Thoracic aorta (tissue), 2 donors: ENCODE measurements around the gene RFC1. TPM values are rescaled to one million over a fixed set of nuclear protein-coding genes. Genes with fewer than 3 reads are reported as not detected.

Experiments used
- ATAC-seq: fragments of 150-250 bp; one replicate; pipeline ENCODE4 v1.8.0; 2017; ENCODE audit warnings: low read depth; ENCODE audit not compliant: insufficient number of reproducible peaks, low FRiP score
- DNase-seq: peaks from one replicate; pipeline ENCODE4 v3.0.0-alpha.2; 2020; ENCODE audit warnings: low spot score
- H3K27ac ChIP-seq, 2 donors: fragments of 200-600 bp; sonication (generic); 1 replicate in 1 of 2; 2 replicates in 1 of 2; pipeline ENCODE4 v1.5.1; 2016; ENCODE audit warnings: mild to moderate bottlenecking in 2 of 2, moderate library complexity in 2 of 2
- H3K27me3 ChIP-seq: fragments of 200-600 bp; sonication (generic); replicated peaks from 2 replicates; pipeline ENCODE4 v1.6.0; 2016; ENCODE audit warnings: mild to moderate bottlenecking; ENCODE audit not compliant: insufficient read depth
- H3K36me3 ChIP-seq: fragments of 200-600 bp; sonication (generic); one replicate; pipeline ENCODE4 v1.5.1; 2016
- H3K4me1 ChIP-seq, 2 donors: fragments of 200-600 bp; sonication (generic); 1 replicate in 1 of 2; 2 replicates in 1 of 2; pipeline versions ENCODE4 v1.5.1 to v1.6.0; 2016; ENCODE audit warnings: low read depth in 2 of 2, mild to moderate bottlenecking in 1 of 2; ENCODE audit not compliant: control insufficient read depth in 1 of 2
- H3K4me3 ChIP-seq: fragments of 200-600 bp; sonication (generic); 2 replicates; pipeline ENCODE4 v1.5.1; 2016; ENCODE audit warnings: mild to moderate bottlenecking
- H3K9me3 ChIP-seq: fragments of 200-600 bp; sonication (generic); 2 replicates; pipeline ENCODE4 v1.5.1; 2016
- total RNA-seq, 2 donors: library from RNA; depleted of rRNA; stranded (reverse); fragments of >200 nt; gene quantifications; one replicate each; pipeline versions ENCODE4 v1.1.0 to v1.2.3, GENCODE V29; 2016
- TF ChIP-seq, protein P1 (sequence below): fragments of 200-600 bp; sonication (generic); IDR thresholded peaks from one replicate; pipeline ENCODE4 v1.5.1; 2019; ENCODE audit warnings: antibody characterized with exemption

Gene RFC1
- total RNA-seq, 2 donors from 2014 or later, result 36.2 to 38.6 TPM

DNA sequence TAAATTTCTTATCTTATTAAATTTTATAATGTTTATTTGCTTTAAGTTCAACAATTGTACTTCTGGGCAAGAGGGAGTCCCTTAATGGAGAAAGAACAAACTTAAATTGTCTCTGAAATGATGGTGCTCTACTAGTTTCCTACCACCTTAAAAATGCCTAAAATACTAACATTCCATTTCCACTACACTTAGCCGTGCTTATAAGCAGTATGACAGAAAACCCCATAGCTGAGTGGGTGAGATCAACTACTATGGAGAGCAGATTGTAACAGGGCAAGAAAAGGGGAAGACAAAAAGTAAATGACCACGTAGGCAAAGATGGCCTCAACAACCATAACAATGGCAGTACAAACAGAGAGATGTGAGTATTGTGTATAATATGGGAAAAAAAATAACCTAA is 35.0 kb downstream of the RFC1 start:
- TF ChIP-seq, protein P1, sequence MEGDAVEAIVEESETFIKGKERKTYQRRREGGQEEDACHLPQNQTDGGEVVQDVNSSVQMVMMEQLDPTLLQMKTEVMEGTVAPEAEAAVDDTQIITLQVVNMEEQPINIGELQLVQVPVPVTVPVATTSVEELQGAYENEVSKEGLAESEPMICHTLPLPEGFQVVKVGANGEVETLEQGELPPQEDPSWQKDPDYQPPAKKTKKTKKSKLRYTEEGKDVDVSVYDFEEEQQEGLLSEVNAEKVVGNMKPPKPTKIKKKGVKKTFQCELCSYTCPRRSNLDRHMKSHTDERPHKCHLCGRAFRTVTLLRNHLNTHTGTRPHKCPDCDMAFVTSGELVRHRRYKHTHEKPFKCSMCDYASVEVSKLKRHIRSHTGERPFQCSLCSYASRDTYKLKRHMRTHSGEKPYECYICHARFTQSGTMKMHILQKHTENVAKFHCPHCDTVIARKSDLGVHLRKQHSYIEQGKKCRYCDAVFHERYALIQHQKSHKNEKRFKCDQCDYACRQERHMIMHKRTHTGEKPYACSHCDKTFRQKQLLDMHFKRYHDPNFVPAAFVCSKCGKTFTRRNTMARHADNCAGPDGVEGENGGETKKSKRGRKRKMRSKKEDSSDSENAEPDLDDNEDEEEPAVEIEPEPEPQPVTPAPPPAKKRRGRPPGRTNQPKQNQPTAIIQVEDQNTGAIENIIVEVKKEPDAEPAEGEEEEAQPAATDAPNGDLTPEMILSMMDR, result no peak
- DNase-seq (no peak), ATAC-seq (no peak)

DNA sequence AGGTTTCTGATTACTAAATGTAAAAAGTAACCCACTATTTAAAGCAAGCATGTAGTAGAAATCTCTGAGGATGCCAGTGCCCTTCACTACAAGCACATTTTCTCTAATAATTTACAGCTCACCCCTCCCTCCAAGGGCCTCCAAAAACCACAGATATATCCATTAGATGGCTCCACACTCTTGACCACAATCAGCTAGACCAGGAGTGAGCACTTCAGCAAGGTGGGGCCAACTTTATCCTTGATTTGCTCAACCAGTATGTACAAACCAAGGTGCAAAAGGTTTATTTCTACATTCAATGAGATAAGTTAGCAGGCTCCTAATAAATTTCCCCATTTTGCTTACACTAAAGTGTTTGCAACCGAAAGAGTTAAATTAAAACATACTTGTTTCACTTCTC is 35.8 kb downstream of the RFC1 start:
- TF ChIP-seq, protein P1, result no peak
- H3K4me3 ChIP-seq, result no peak overlapping the region
- H3K27me3 ChIP-seq, result no peaks in the 10 kb centered on the region
- H3K27ac ChIP-seq, result no peak overlapping the region
- H3K4me1 ChIP-seq, result no peaks in the 10 kb centered on the region
- H3K9me3 ChIP-seq, result no peaks in the 10 kb centered on the region
- H3K36me3 ChIP-seq, result no peaks in the 10 kb centered on the region
- ATAC-seq (no peak), DNase-seq (no peak)

More for the DNA sequence above, 35.0 kb downstream of the RFC1 start:
- Histone ChIP-seq H3K36me3 (no peaks in the 10 kb centered on the region), H3K4me1 (no peaks in the 10 kb centered on the region), H3K9me3 (no peaks in the 10 kb centered on the region), H3K4me3 (no peak overlapping the region), H3K27ac (no peak overlapping the region), H3K27me3 (no peaks in the 10 kb centered on the region)

DNA sequence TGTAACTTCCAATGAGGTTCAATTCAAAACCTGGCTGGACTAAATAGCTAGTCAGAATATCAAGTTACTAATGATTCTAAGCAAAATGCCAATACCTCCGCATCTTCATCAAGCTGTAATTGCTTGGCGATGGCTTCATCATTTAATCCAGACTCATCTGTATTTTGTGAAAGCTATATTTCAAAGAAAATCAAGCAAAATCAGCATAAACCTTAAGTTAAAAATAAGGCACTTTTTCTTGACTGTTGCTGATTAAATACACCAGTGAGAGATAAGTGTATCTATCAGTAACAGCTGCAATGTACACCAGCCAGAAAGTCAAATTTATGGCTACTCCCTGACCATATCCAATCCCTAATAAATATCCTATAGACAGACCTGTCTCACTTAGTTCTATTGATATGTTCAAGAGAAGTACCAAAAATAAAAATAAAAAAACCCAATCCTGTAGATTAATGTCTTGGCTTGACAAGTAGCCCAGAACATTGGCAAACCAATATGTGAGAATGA is 39.6 kb downstream of the RFC1 start:
- no peak overlapping the region for H3K27ac ChIP-seq
- ATAC-seq (no peak), DNase-seq (no peak)
- no peaks in the 10 kb centered on the region for H3K36me3 ChIP-seq
- H3K9me3 ChIP-seq, result no peaks in the 10 kb centered on the region
- TF ChIP-seq, protein P1, result no peak
- no peaks in the 10 kb centered on the region for H3K27me3 ChIP-seq
- H3K4me3 ChIP-seq, result no peak overlapping the region
- no peaks in the 10 kb centered on the region for H3K4me1 ChIP-seq

DNA sequence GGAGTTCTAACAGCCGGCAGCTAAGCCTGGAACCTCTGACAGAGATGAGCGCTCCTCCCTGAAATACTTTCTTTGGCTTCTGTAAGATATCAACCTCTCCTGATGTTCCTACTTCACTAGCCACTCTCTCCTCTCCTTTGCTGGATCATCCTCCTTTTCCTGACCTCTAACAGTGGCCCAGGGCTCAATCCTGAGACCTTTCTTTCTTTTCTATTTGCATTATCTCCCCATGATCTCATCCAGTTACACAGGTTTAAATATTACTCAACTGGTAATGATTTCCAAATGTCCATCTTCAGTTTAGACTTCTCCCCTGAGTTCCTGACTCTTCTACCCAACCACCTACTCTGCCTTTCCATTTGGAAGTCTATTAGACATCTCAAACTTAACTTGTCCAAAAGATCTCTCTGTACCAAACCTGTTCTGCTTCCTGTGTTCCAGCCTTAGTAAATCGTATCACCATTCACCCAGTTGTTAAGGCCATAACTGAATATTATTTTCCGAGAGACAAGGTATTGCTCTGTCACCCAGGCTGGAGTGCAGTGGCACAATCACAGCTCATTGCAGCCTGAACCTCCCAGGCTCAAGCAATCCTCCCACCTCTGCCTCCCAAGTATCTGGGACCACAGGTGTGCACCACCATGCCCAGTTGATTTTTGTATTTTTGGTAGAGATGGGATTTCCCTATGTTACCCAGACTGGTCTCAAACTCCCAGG is 41.1 kb downstream of the RFC1 start:
- Histone ChIP-seq H3K36me3 (no peaks in the 10 kb centered on the region), H3K27ac (no peak overlapping the region)

DNA sequence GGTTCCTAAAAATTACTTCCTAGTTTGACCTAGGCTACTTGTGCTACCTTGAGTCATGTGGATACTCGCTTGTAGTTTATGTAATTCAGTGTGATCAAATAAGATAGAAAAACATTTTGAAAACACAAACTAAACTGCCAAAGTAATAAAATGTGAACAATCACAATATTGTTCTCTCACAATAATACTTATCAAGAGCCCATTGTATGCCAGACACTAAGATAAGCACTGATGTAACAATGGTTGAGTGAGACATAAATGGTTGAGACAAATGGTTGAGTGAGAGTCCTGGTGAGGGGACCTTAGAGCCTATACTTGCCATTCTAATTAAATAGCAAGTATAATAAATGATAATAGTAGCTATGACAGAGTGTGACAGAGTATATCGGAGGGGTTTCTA is 41.7 kb downstream of the RFC1 start:
- Histone ChIP-seq H3K4me1 (peaks cover 0 to 7% of the 10 kb centered on the region in 2 donors), H3K27ac (no peak overlapping the region), H3K27me3 (no peaks in the 10 kb centered on the region), H3K36me3 (no peaks in the 10 kb centered on the region), H3K9me3 (no peaks in the 10 kb centered on the region), H3K4me3 (no peak overlapping the region)
- TF ChIP-seq, protein P1, result no peak
- ATAC-seq (no peak), DNase-seq (no peak)

More for the DNA sequence above, 41.1 kb downstream of the RFC1 start:
- no peaks in the 10 kb centered on the region for H3K27me3 ChIP-seq
- ATAC-seq, result no peak
- no peaks in the 10 kb centered on the region for H3K9me3 ChIP-seq
- no peak for DNase-seq
- peaks cover 0 to 7% of the 10 kb centered on the region in 2 donors for H3K4me1 ChIP-seq
- TF ChIP-seq, protein P1, result no peak
- H3K4me3 ChIP-seq, result no peak overlapping the region
